GM06990 (cell line): ENCODE data around the gene CUL3.

ENCODE experiments used
- DNase-seq: peaks from one replicate; pipeline ENCODE4 v3.0.0-alpha.2; 2011; ENCODE audit not compliant: insufficient read length; ENCODE audit errors: extremely low read depth
- H3K27me3 ChIP-seq: replicated peaks from 2 replicates; pipeline ENCODE4 v1.6.0; 2011; ENCODE audit warnings: low read length; ENCODE audit not compliant: control insufficient read depth, insufficient read depth
- H3K36me3 ChIP-seq: 2 replicates; pipeline ENCODE4 v1.5.1; 2011; ENCODE audit warnings: low read length; ENCODE audit not compliant: control insufficient read depth, insufficient read depth
- H3K4me3 ChIP-seq: replicated peaks from 2 replicates; pipeline ENCODE4 v1.5.1; 2011; ENCODE audit warnings: low read depth, mild to moderate bottlenecking, control low read depth, low read length
- CTCF ChIP-seq: IDR thresholded peaks from 2 replicates; pipeline ENCODE4 v1.5.1; 2011; ENCODE audit warnings: low read length, control low read depth, mild to moderate bottlenecking, inconsistent platforms; ENCODE audit not compliant: insufficient read depth, poor library complexity, severe bottlenecking

CUL3 gene

GRCh38 chr2:224560549-224560948 lies 24.6 kb downstream of the CUL3 start:
- no peaks in the 10 kb centered on the region for H3K27me3 ChIP-seq
- no peak for DNase-seq
- H3K36me3 ChIP-seq = no peaks in the 10 kb centered on the region
- no peak overlapping the region for H3K4me3 ChIP-seq
- no peak for TF ChIP-seq CTCF

GRCh38 chr2:224557610-224558009 lies 27.6 kb downstream of the CUL3 start:
- no peak for DNase-seq
- H3K4me3 ChIP-seq = no peak overlapping the region
- no peaks in the 10 kb centered on the region for H3K36me3 ChIP-seq
- TF ChIP-seq CTCF = no peak
- H3K27me3 ChIP-seq = no peaks in the 10 kb centered on the region

- no peaks in the 10 kb centered on the region for H3K36me3 ChIP-seq
Observed at GRCh38 chr2:224556381-224556780, 28.8 kb downstream of the CUL3 start.

GRCh38 chr2:224555823-224556366 lies 29.3 kb downstream of the CUL3 start:
- TF ChIP-seq CTCF = no peak
- DNase-seq = no peak
- no peaks in the 10 kb centered on the region for H3K36me3 ChIP-seq
- no peaks in the 10 kb centered on the region for H3K27me3 ChIP-seq
- H3K4me3 ChIP-seq = no peak overlapping the region

More at GRCh38 chr2:224556381-224556780, 28.8 kb downstream of the CUL3 start:
- Histone ChIP-seq H3K4me3 (no peak overlapping the region), H3K27me3 (no peaks in the 10 kb centered on the region)
- DNase-seq = no peak
- TF ChIP-seq CTCF = no peak

GRCh38 chr2:224552771-224553170 lies 32.4 kb downstream of the CUL3 start:
- Histone ChIP-seq H3K36me3 (no peaks in the 10 kb centered on the region; the same call in 1 of the 2 replicates), H3K27me3 (no peaks in the 10 kb centered on the region), H3K4me3 (no peak overlapping the region)
- no peak for TF ChIP-seq CTCF
- DNase-seq = no peak

- Histone ChIP-seq H3K4me3 (no peak overlapping the region), H3K27me3 (no peaks in the 10 kb centered on the region), H3K36me3 (no peaks in the 10 kb centered on the region; the same call in 1 of the 2 replicates)
- no peak for DNase-seq
- TF ChIP-seq CTCF = no peak
Observed at GRCh38 chr2:224551693-224552092, 33.5 kb downstream of the CUL3 start.
